Hematopoietic multipotent progenitor cell treated with erythropoietin and hydrocortisone succinate and interleukin-3 and kit ligand, for 4 days (in vitro differentiated cells): ENCODE data around the gene PPHLN1.

Experiments
- DNase-seq: peaks from one replicate; pipeline ENCODE4 v3.0.0-alpha.2; 2015

The PPHLN1 gene

DNA sequence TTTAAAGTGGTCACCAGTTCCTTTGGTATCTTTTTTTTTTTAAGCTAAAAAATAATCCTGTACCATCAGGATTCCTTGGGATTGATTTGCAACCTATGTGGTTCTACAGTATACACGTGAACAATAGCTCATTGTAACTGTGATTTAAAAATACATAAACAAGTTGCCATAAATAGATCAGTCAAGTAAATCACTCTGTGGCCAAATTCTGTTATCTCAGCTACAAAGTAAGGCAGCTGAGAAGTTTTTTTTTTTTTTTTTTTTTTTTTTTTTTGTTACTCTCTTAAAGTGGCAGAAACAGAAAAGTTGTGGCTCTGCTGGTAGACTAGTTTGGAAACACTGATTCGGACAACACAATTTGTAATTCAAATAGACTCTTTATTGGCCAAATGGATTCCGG lies 159.0 kb downstream of the PPHLN1 start:
- DNase-seq: peak; percentile 51

- DNase-seq: no peak
Measured at GRCh38 chr12:42485823-42486222, 159.9 kb downstream of the PPHLN1 start.

DNA sequence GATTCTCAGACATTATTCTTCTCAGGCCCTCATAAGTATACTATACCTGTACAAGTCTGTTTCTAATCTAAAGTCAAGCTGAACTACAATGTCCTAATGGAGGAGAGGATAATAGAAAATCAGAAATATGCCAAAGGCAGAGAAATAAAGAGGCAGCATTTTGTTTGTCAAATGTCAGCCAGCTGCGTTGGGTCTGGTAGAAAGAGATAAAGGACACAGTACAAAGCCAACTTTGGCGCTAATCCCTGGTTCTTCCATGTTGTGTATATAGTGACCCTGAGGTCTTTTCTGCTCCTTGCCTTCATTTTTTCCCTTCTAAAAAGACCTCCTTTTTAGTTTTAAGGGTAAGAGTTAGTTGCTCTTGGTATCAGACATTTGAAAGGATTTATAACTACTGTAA lies 160.4 kb downstream of the PPHLN1 start:
- peak; percentile 47 for DNase-seq

- no peak for DNase-seq
Measured at GRCh38 chr12:42490261-42490842, 164.4 kb downstream of the PPHLN1 start.
